22Rv1 (cell line): Measurements from ENCODE around the gene NLN.

ENCODE experiments used
- ZFX ChIP-seq: fragments of 450-650 bp; IDR thresholded peaks from 2 replicates; pipeline ENCODE4 v1.6.1; 2017; ENCODE audit warnings: antibody characterized with exemption, borderline replicate concordance
- TF ChIP-seq, protein P1 (sequence below): fragments of 450-650 bp; IDR thresholded peaks from 2 replicates; pipeline ENCODE4 v1.5.1; 2017; ENCODE audit warnings: mild to moderate bottlenecking

DNA sequence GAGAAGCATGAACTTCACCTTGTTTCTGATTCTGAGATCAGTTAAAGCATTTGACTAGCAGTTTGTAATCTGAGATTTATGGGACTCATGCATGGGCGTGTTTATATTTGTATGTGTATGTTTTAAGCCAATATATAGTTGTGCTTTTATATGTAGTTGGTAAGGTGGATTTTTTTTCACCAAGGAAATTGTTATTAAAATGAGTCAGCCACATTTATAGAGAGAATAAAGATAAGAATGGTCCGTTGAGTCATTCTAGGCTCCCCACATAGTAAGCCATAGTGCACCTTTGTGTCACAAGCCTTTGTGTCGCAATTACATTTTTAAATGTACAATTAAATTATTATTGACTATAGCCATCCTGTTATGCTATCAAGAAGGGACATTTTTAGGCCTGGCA is 89.0 kb downstream of the NLN start:
- TF ChIP-seq, protein P1, sequence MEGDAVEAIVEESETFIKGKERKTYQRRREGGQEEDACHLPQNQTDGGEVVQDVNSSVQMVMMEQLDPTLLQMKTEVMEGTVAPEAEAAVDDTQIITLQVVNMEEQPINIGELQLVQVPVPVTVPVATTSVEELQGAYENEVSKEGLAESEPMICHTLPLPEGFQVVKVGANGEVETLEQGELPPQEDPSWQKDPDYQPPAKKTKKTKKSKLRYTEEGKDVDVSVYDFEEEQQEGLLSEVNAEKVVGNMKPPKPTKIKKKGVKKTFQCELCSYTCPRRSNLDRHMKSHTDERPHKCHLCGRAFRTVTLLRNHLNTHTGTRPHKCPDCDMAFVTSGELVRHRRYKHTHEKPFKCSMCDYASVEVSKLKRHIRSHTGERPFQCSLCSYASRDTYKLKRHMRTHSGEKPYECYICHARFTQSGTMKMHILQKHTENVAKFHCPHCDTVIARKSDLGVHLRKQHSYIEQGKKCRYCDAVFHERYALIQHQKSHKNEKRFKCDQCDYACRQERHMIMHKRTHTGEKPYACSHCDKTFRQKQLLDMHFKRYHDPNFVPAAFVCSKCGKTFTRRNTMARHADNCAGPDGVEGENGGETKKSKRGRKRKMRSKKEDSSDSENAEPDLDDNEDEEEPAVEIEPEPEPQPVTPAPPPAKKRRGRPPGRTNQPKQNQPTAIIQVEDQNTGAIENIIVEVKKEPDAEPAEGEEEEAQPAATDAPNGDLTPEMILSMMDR = no peak
- no peak for TF ChIP-seq ZFX
